HG03432 (cell line): ENCODE results near the gene IFRD1.
"Not testable (repeated sequence)": the region's sequence is repeated elsewhere in the genome, so short reads cannot be mapped to it uniquely, and the experiment has no call there.

Source experiments
- ATAC-seq: cut with Tn5 transposase; IDR thresholded peaks from one replicate; pipeline ENCODE4 v1.9.1; 2021; ENCODE audit warnings: mild to moderate bottlenecking, moderate library complexity; ENCODE audit not compliant: unreplicated experiment

Gene IFRD1

GRCh38 chr7:112512451-112513210, 62.4 kb downstream of the IFRD1 start:
- no peak for ATAC-seq

GRCh38 chr7:112515989-112516388, 65.7 kb downstream of the IFRD1 start:
- no peak for ATAC-seq

GRCh38 chr7:112516418-112516817, 66.2 kb downstream of the IFRD1 start:
- ATAC-seq = not testable (repeated sequence)

DNA sequence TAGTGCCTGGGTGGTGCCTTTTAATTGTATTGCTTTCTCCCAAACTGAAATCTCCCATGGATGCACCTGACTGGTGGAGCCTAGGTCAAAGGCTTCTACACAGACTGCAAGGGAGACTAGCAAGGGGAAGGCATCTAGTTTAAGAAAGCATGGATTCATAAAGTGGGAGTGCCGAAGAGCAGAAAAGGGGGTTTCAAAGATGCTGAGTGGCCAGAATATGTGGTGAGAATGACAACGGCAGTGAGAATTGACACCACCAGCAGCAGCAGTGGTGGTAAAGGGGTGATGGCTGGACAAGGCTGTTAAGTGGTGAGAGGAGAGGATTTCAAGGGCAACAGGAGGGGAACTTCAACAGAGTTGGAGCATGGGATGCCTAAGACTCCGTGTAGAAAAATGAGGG, 67.2 kb downstream of the IFRD1 start:
- no peak for ATAC-seq

- no peak for ATAC-seq
These were observed 70.5 kb downstream of the IFRD1 start for GRCh38 chr7:112520787-112521186.

GRCh38 chr7:112521942-112522341, 71.7 kb downstream of the IFRD1 start:
- no peak for ATAC-seq

GRCh38 chr7:112523871-112524270, 73.6 kb downstream of the IFRD1 start:
- ATAC-seq = no peak
